HG03342 (cell line): ENCODE results near the gene ZFHX3.

Source experiments
- ATAC-seq: cut with Tn5 transposase; IDR thresholded peaks from one replicate; pipeline ENCODE4 v1.9.1; 2021; ENCODE audit warnings: mild to moderate bottlenecking, moderate library complexity; ENCODE audit not compliant: unreplicated experiment

The ZFHX3 gene

GRCh38 chr16:72785886-72786285 is 262.0 kb downstream of the ZFHX3 start:
- ATAC-seq = no peak

GRCh38 chr16:72785171-72785570 is 262.8 kb downstream of the ZFHX3 start:
- no peak for ATAC-seq

GRCh38 chr16:72783716-72784318 is 264.1 kb downstream of the ZFHX3 start:
- no peak for ATAC-seq

GRCh38 chr16:72769876-72770275 is 278.1 kb downstream of the ZFHX3 start:
- ATAC-seq = no peak

- no peak for ATAC-seq
Observed at GRCh38 chr16:72768591-72768990, 279.3 kb downstream of the ZFHX3 start.

- ATAC-seq = no peak
Observed at GRCh38 chr16:72766506-72766905, 281.4 kb downstream of the ZFHX3 start.

- ATAC-seq = no peak
Observed at GRCh38 chr16:72764015-72764654, 283.8 kb downstream of the ZFHX3 start.

- ATAC-seq = no peak
Observed at GRCh38 chr16:72760581-72760980, 287.3 kb downstream of the ZFHX3 start.

- no peak for ATAC-seq
Observed at GRCh38 chr16:72753881-72754280, 294.0 kb downstream of the ZFHX3 start.

GRCh38 chr16:72752004-72752695 is 295.8 kb downstream of the ZFHX3 start:
- ATAC-seq = no peak

- ATAC-seq = no peak
Observed at GRCh38 chr16:72751076-72751475, 296.9 kb downstream of the ZFHX3 start.

- no peak for ATAC-seq
Observed at GRCh38 chr16:72749091-72749490, 298.8 kb downstream of the ZFHX3 start.

- no peak for ATAC-seq
Observed at GRCh38 chr16:72744076-72744793, 303.7 kb downstream of the ZFHX3 start.

GRCh38 chr16:72743011-72743761 is 304.7 kb downstream of the ZFHX3 start:
- ATAC-seq = peak; percentile 75

- ATAC-seq = no peak
Observed at GRCh38 chr16:72740347-72740746, 307.6 kb downstream of the ZFHX3 start.

- no peak for ATAC-seq
Observed at GRCh38 chr16:72739577-72739976, 308.4 kb downstream of the ZFHX3 start.

- no peak for ATAC-seq
Observed at GRCh38 chr16:72736074-72736473, 311.9 kb downstream of the ZFHX3 start.
